HCT116 (cell line): ENCODE data around the gene RBM20.

ENCODE experiments used
- CEBPB ChIP-seq: IDR thresholded peaks from 2 replicates; pipeline ENCODE4 v1.6.1; 2012; ENCODE audit warnings: low read depth
- CTCF ChIP-seq, 3 experiments: fragments of 200-600 bp in 1 of 3; sonication (generic) in 1 of 3; IDR thresholded peaks in 2 of 3; conservative IDR thresholded peaks in 1 of 3; 2 replicates each; pipeline ENCODE4 v1.5.1; 2012 to 2017; ENCODE audit warnings: low read depth in 2 of 3, low read length in 2 of 3, antibody characterized with exemption in 1 of 3, borderline replicate concordance in 1 of 3, control low read depth in 1 of 3, mild to moderate bottlenecking in 1 of 3, mixed read lengths in 1 of 3, mixed run types in 1 of 3, moderate library complexity in 1 of 3; ENCODE audit not compliant: insufficient read depth in 1 of 3
- EGR1 ChIP-seq: IDR thresholded peaks from 2 replicates; pipeline ENCODE4 v1.6.1; 2012; ENCODE audit warnings: low read depth
- POLR2A ChIP-seq: IDR thresholded peaks from 2 replicates; pipeline ENCODE4 v1.7.0; 2011; ENCODE audit warnings: borderline replicate concordance; ENCODE audit not compliant: insufficient read depth, insufficient read length; ENCODE audit errors: extremely low read depth

GRCh38 chr10:110649347-110650264 lies 5.5 kb downstream of the RBM20 start:
- TF ChIP-seq CTCF (IDR thresholded peaks at IDR 0.05 in 2 of 3, conservative IDR thresholded peaks at IDR 0.05 in 1 of 3; ENCODE audit: borderline replicate concordance in 1 of 3, insufficient read depth in 1 of 3, low read depth in 2 of 3, low read length in 2 of 3) (no peak), POLR2A (no peak), EGR1 (no peak), CEBPB (no peak)
